HG02840 (cell line): Measurements from ENCODE around the gene ABL1.
A peak's percentile ranks its signal among the peaks of the same experiment; 100 is the strongest.

Experiments used
- ATAC-seq: cut with Tn5 transposase; IDR thresholded peaks from one replicate; pipeline ENCODE4 v1.9.1; 2021; ENCODE audit warnings: mild to moderate bottlenecking, moderate library complexity, moderate number of reproducible peaks; ENCODE audit not compliant: unreplicated experiment, low FRiP score

ABL1 gene

DNA sequence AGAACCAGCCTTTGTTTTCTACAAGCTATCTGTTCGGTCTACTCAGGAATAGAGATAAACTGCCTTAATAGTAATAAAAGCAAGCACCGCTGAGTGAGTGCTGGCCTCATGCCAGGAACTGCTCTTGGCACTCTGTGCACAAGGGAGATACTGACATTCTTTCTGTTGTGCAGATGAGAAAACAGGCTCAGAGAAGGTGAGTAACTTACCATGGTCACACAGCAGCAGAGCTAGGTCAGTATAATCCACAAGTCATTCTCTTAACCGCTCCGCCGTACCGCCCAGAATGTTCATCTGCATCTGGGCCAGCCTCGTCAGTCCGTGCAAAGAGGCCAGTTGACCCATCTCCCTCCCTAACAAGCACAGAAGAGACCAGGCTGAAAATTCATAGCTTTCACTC, 34.2 kb downstream of the ABL1 start:
- no peak for ATAC-seq

- ATAC-seq, result peak; percentile 46
Observed at GRCh38 chr9:130870491-130871381, 35.7 kb downstream of the ABL1 start.

- no peak for ATAC-seq
Observed at GRCh38 chr9:130871395-130872062, 36.5 kb downstream of the ABL1 start.

DNA sequence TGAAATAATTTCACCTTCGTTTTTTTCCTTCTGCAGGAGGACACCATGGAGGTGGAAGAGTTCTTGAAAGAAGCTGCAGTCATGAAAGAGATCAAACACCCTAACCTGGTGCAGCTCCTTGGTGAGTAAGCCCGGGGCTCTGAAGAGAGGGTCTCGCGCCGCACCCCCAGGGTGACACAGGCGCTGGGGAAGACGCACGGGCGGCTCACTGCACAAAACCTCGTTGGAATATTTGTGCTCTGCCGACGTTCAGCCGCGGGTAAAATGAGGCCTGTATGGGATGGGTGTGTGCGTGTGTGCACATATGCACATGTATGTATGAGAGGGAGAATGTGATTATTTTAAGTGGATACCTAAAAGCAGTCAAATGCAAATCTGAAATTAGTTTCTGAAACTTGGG, 37.0 kb downstream of the ABL1 start:
- no peak for ATAC-seq

DNA sequence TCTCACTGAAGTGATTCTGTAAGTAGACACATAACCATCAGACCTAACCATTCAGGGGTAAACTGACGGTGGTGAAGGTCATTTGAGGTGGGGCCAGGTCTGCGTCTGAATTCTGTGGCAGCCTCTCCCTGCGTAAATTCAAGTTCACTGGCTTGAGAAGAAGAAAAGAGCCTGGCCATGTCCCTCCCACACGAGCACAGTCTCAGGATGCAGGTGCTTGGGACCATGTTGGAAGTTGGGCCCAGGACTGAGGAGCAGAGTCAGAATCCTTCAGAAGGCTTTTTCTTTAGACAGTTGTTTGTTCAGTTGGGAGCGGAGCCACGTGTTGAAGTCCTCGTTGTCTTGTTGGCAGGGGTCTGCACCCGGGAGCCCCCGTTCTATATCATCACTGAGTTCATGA, 37.5 kb downstream of the ABL1 start:
- ATAC-seq, result no peak

GRCh38 chr9:130872912-130873503, 38.0 kb downstream of the ABL1 start:
- no peak for ATAC-seq

DNA sequence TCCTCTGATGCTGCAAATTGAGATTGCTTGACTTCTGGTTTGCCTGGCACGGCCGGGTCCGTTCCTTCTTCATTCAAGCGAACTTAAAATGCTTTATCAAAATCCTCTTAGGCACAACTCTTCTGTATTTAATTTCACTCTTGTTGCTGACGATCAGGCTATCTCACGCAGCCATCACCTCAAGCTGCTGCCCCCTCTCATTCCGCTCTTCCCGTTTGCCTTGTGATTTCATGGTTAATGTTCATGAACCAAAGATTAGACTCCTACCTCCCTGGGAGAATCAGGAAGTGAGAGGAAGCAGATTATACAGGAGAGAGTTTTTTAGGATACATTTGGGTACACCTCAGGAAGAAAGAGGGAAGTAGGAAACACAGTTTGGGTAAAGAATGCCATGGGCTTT, 38.9 kb downstream of the ABL1 start:
- ATAC-seq, result no peak

DNA sequence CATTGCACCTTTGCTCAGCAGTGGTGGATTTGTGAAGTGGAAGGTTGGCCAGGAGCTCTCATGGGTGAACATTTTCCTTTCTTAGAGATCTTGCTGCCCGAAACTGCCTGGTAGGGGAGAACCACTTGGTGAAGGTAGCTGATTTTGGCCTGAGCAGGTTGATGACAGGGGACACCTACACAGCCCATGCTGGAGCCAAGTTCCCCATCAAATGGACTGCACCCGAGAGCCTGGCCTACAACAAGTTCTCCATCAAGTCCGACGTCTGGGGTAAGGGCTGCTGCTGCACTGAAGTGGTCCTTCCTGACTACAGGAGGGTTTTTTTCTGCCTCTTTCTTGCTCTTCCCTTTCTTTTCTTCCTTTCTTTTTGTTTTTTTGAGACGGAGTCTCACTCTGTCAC, 39.7 kb downstream of the ABL1 start:
- no peak for ATAC-seq

DNA sequence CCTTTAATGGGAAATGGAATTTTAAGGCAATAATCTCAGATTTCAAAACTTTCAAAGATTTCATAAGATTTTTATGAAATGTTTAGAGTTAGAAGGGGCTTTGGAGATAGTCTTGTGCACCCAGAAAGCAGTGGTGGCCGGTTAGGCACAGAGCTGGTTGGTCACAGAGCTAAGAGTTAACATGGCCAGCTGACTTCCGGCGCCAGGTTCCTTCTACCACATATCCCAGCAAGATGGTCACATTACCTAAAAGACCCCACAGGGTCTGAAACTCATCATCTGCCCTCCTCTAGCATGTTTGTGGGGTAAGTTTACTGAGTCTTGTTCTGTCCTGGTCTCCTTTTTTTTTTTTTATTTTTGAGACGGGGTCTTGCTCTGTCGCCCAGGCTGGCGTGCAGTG, 42.2 kb downstream of the ABL1 start:
- no peak for ATAC-seq

GRCh38 chr9:130878295-130878694, 43.2 kb downstream of the ABL1 start:
- ATAC-seq, result no peak

DNA sequence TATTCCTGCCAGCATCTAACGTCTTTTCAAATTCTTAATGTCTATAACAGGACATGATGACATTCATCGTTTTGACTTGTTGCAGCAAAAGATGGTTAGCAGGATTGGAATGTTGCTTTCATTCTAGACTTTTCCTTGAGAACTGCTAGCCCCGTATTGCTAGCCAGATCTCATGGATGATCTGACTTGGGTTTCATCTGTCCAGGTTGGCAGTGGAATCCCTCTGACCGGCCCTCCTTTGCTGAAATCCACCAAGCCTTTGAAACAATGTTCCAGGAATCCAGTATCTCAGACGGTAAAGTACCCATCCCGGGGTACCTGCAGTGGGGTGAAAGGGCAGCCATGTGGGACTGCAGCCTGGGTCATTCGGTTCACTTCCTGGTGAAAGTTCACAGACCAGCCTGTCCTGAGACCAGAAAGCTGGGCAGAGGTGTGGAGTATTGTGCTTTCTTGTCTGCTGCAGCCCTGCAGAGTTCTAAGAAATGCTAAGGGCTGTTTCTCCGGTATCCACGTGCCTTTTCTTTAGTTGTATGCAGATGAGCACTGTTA, 44.9 kb downstream of the ABL1 start:
- ATAC-seq, result no peak

- no peak for ATAC-seq
Observed at GRCh38 chr9:130880599-130881220, 45.7 kb downstream of the ABL1 start.

DNA sequence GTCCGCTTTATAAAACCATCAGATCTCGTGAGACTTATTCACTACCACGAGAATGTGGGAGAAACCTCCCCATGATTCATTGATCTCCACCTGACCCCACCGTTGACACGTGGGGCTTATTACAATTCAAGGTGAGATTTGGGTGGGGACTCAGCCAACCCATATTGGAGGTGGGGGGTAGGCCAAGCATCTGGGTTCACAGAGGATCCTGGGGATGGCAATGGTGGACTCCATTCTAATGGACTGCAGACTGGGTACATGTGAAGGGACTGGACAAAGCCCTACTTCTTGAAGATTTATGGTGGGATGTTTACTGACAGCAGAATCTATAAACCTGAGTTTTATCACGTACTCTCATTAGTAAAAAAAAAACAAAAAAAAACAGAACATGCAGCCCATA, 46.5 kb downstream of the ABL1 start:
- ATAC-seq, result no peak

- ATAC-seq, result no peak
Observed at GRCh38 chr9:130882696-130883225, 47.7 kb downstream of the ABL1 start.

DNA sequence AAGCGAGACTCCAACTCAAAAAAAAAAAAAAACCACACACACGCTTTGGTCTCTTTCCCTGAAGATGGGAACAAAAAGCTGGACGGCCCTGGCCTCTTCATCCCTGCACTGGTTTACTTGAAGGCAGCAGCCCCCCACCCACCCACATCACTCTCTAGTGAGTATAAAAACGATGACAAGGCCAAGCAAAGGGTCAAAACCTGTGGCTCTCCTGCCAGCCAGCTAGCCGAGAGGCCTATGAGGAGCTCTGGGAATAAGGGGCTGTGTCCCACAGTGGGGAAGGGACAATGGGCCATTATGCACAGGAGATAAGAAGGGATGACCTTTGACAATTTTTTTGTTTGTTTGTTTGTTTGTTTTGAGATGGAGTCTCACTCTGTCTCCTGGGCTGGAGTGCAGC, 48.4 kb downstream of the ABL1 start:
- no peak for ATAC-seq

- no peak for ATAC-seq
Observed at GRCh38 chr9:130884111-130884531, 49.1 kb downstream of the ABL1 start.

- ATAC-seq, result no peak
Observed at GRCh38 chr9:130884542-130885483, 49.8 kb downstream of the ABL1 start.

GRCh38 chr9:130885484-130886375, 50.7 kb downstream of the ABL1 start:
- no peak for ATAC-seq
